Activated T-helper 2 cell treated with anti-CD3 and anti-CD28 coated beads, Interferon-gamma antibody, Interleukin-2, Interleukin-4, amounts not matched to agents 10 μg/mL and 5 μg/mL and 100 μg/mL, durations not matched to agents 14 hours and 24 hours and 36 hours (primary cell): ENCODE data around the gene GORASP1. TPM values are rescaled to one million over a fixed set of nuclear protein-coding genes. Genes with fewer than 3 reads are reported as not detected.
A peak's percentile ranks its signal among the peaks of the same experiment; 100 is the strongest.
"Not testable (repeated sequence)": the region's sequence is repeated elsewhere in the genome, so short reads cannot be mapped to it uniquely, and the experiment has no call there.

Experiments used
- DNase-seq: peaks from one replicate; pipeline ENCODE4 v3.0.0; 2021; ENCODE audit warnings: low spot score
- H3K27ac Mint-ChIP-seq: one replicate; pipeline ENCODE4 v1.8.0; 2021; ENCODE audit warnings: mixed read lengths
- H3K27me3 Mint-ChIP-seq: one replicate; pipeline ENCODE4 v1.8.0; 2021; ENCODE audit warnings: low read depth, mixed read lengths
- H3K36me3 Mint-ChIP-seq: one replicate; pipeline ENCODE4 v1.8.0; 2021; ENCODE audit warnings: low read depth, mixed read lengths
- H3K4me1 Mint-ChIP-seq: one replicate; pipeline ENCODE4 v1.8.0; 2021; ENCODE audit warnings: low read depth, mixed read lengths
- H3K4me3 Mint-ChIP-seq: one replicate; pipeline ENCODE4 v1.8.0; 2021; ENCODE audit warnings: low read depth, mild to moderate bottlenecking, moderate library complexity, mixed read lengths
- H3K9me3 Mint-ChIP-seq: one replicate; pipeline ENCODE4 v1.8.0; 2021; ENCODE audit warnings: mixed read lengths
- intact Hi-C: fragments of 100-400 bp; cut with micrococcal nuclease; formaldehyde crosslinking; loops from one replicate; pipeline ENCODE4 v1.15.1; 2023
- total RNA-seq: library from RNA; stranded (reverse); gene quantifications from 2 replicates; pipeline ENCODE4 v1.2.3, GENCODE V29; 2022

Gene GORASP1
- total RNA-seq, 1 donor from 2014 or later: 31.8 TPM

- H3K4me3 Mint-ChIP-seq: no peak overlapping the region
- H3K27ac Mint-ChIP-seq: no peak overlapping the region
- peaks cover 50% of the 10 kb centered on the region for H3K36me3 Mint-ChIP-seq
- no peak for DNase-seq
- no peaks in the 10 kb centered on the region for H3K4me1 Mint-ChIP-seq
- H3K9me3 Mint-ChIP-seq: no peaks in the 10 kb centered on the region
- intact Hi-C loops: no loop called here
- no peaks in the 10 kb centered on the region for H3K27me3 Mint-ChIP-seq
Observed at GRCh38 chr3:39088889-39089288, 18.5 kb downstream of the GORASP1 start.

GRCh38 chr3:39088456-39088855 is 19.0 kb downstream of the GORASP1 start:
- DNase-seq: no peak
- intact Hi-C loops: no loop called here
- peaks cover 51% of the 10 kb centered on the region for H3K36me3 Mint-ChIP-seq
- H3K9me3 Mint-ChIP-seq: no peaks in the 10 kb centered on the region
- no peaks in the 10 kb centered on the region for H3K4me1 Mint-ChIP-seq
- H3K27me3 Mint-ChIP-seq: no peaks in the 10 kb centered on the region
- no peak overlapping the region for H3K4me3 Mint-ChIP-seq
- H3K27ac Mint-ChIP-seq: no peak overlapping the region

- Mint-ChIP-seq H3K36me3 (peaks cover 56% of the 10 kb centered on the region), H3K27me3 (no peaks in the 10 kb centered on the region)
- intact Hi-C loops: no loop called here
Observed at GRCh38 chr3:39086144-39086543, 21.3 kb downstream of the GORASP1 start.

GRCh38 chr3:39082666-39083313 is 24.6 kb downstream of the GORASP1 start:
- no peak for DNase-seq
- Mint-ChIP-seq H3K9me3 (no peaks in the 10 kb centered on the region), H3K27me3 (no peaks in the 10 kb centered on the region), H3K4me3 (no peak overlapping the region), H3K27ac (peak overlapping the region; percentile 70), H3K36me3 (peaks cover 48% of the 10 kb centered on the region), H3K4me1 (peaks cover 17% of the 10 kb centered on the region)
- intact Hi-C loops: no loop called here

More at GRCh38 chr3:39086144-39086543, 21.3 kb downstream of the GORASP1 start:
- H3K4me3 Mint-ChIP-seq: no peak overlapping the region
- no peaks in the 10 kb centered on the region for H3K9me3 Mint-ChIP-seq
- no peak overlapping the region for H3K27ac Mint-ChIP-seq
- DNase-seq: no peak
- H3K4me1 Mint-ChIP-seq: peaks cover 15% of the 10 kb centered on the region

GRCh38 chr3:39080026-39080425 is 27.4 kb downstream of the GORASP1 start:
- Mint-ChIP-seq H3K4me1 (peaks cover 24% of the 10 kb centered on the region), H3K27ac (no peak overlapping the region), H3K4me3 (no peak overlapping the region), H3K9me3 (peaks cover under 1% of the 10 kb centered on the region), H3K36me3 (peaks cover 61% of the 10 kb centered on the region), H3K27me3 (no peaks in the 10 kb centered on the region)
- DNase-seq: no peak
- intact Hi-C loops: no loop called here

- Mint-ChIP-seq H3K4me1 (peaks cover 24% of the 10 kb centered on the region), H3K9me3 (peaks cover 4% of the 10 kb centered on the region), H3K36me3 (peaks cover 63% of the 10 kb centered on the region), H3K4me3 (no peak overlapping the region), H3K27ac (no peak overlapping the region), H3K27me3 (no peaks in the 10 kb centered on the region)
- intact Hi-C loops: no loop called here
- DNase-seq: no peak
Observed at GRCh38 chr3:39079530-39079929, 27.9 kb downstream of the GORASP1 start.

- H3K27me3 Mint-ChIP-seq: no peaks in the 10 kb centered on the region
- H3K4me1 Mint-ChIP-seq: peaks cover 10% of the 10 kb centered on the region
- H3K36me3 Mint-ChIP-seq: peaks cover 67% of the 10 kb centered on the region
- peaks cover 4% of the 10 kb centered on the region for H3K9me3 Mint-ChIP-seq
- H3K27ac Mint-ChIP-seq: no peak overlapping the region
- H3K4me3 Mint-ChIP-seq: no peak overlapping the region
- no peak for DNase-seq
- intact Hi-C loops: no loop called here
Observed at GRCh38 chr3:39075910-39076309, 31.5 kb downstream of the GORASP1 start.

GRCh38 chr3:39068556-39068955 is 38.9 kb downstream of the GORASP1 start:
- DNase-seq: no peak
- Mint-ChIP-seq H3K4me3 (no peak overlapping the region), H3K27me3 (no peaks in the 10 kb centered on the region), H3K4me1 (peaks cover 4% of the 10 kb centered on the region), H3K9me3 (no peaks in the 10 kb centered on the region), H3K27ac (no peak overlapping the region), H3K36me3 (peaks cover 54% of the 10 kb centered on the region)
- intact Hi-C loops: no loop called here

GRCh38 chr3:39067286-39067685 is 40.1 kb downstream of the GORASP1 start:
- Mint-ChIP-seq H3K27ac (no peak overlapping the region), H3K9me3 (no peaks in the 10 kb centered on the region), H3K4me3 (no peak overlapping the region), H3K36me3 (peaks cover 42% of the 10 kb centered on the region), H3K4me1 (peaks cover 4% of the 10 kb centered on the region), H3K27me3 (no peaks in the 10 kb centered on the region)
- DNase-seq: no peak
- intact Hi-C loops: no loop called here

GRCh38 chr3:39065197-39065596 is 42.2 kb downstream of the GORASP1 start:
- no peaks in the 10 kb centered on the region for H3K9me3 Mint-ChIP-seq
- H3K27ac Mint-ChIP-seq: no peak overlapping the region
- peaks cover 32% of the 10 kb centered on the region for H3K36me3 Mint-ChIP-seq

GRCh38 chr3:39064646-39065045 is 42.8 kb downstream of the GORASP1 start:
- DNase-seq: no peak
- Mint-ChIP-seq H3K36me3 (peaks cover 30% of the 10 kb centered on the region), H3K27me3 (no peaks in the 10 kb centered on the region), H3K27ac (no peak overlapping the region), H3K4me1 (peaks cover 8% of the 10 kb centered on the region), H3K4me3 (no peak overlapping the region), H3K9me3 (no peaks in the 10 kb centered on the region)
- intact Hi-C loops: no loop called here

More at GRCh38 chr3:39065197-39065596, 42.2 kb downstream of the GORASP1 start:
- intact Hi-C loops: no loop called here
- Mint-ChIP-seq H3K4me3 (no peak overlapping the region), H3K27me3 (no peaks in the 10 kb centered on the region), H3K4me1 (peaks cover 8% of the 10 kb centered on the region)
- no peak for DNase-seq

- no peaks in the 10 kb centered on the region for H3K27me3 Mint-ChIP-seq
- DNase-seq: no peak
- no peak overlapping the region for H3K4me3 Mint-ChIP-seq
- H3K4me1 Mint-ChIP-seq: peaks cover 11% of the 10 kb centered on the region
- no peak overlapping the region for H3K27ac Mint-ChIP-seq
- intact Hi-C loops: no loop called here
- H3K36me3 Mint-ChIP-seq: peaks cover 30% of the 10 kb centered on the region
- no peaks in the 10 kb centered on the region for H3K9me3 Mint-ChIP-seq
Observed at GRCh38 chr3:39063143-39063542, 44.3 kb downstream of the GORASP1 start.

GRCh38 chr3:39062180-39062579 is 45.2 kb downstream of the GORASP1 start:
- peaks cover 11% of the 10 kb centered on the region for H3K4me1 Mint-ChIP-seq
- no peak for DNase-seq
- H3K36me3 Mint-ChIP-seq: peaks cover 23% of the 10 kb centered on the region
- H3K27me3 Mint-ChIP-seq: no peaks in the 10 kb centered on the region
- no peaks in the 10 kb centered on the region for H3K9me3 Mint-ChIP-seq
- no peak overlapping the region for H3K27ac Mint-ChIP-seq
- no peak overlapping the region for H3K4me3 Mint-ChIP-seq
- intact Hi-C loops: no loop called here

- Mint-ChIP-seq H3K4me1 (peaks cover 11% of the 10 kb centered on the region), H3K36me3 (peaks cover 20% of the 10 kb centered on the region)
- H3K27me3 Mint-ChIP-seq, H3K4me3 Mint-ChIP-seq, H3K27ac Mint-ChIP-seq, intact Hi-C loops, DNase-seq, H3K9me3 Mint-ChIP-seq: not testable (repeated sequence)
Observed at GRCh38 chr3:39061228-39061627, 46.2 kb downstream of the GORASP1 start.
